Ovary (tissue), 9 donors: ENCODE measurements around the gene ARID1B. TPM values are rescaled to one million over a fixed set of nuclear protein-coding genes. Genes with fewer than 3 reads are reported as not detected.

Experiments
- DNase-seq, 5 donors: peaks; one replicate each; pipeline ENCODE4 v3.0.0-alpha.2; 2019 to 2020
- H3K27ac ChIP-seq, 2 donors: fragments of 200-600 bp; one replicate each; pipeline versions ENCODE4 v1.5.1 to v1.8.0; 2019 to 2022
- H3K27me3 ChIP-seq: fragments of 200-600 bp; one replicate; pipeline ENCODE4 v1.8.0; 2022
- H3K36me3 ChIP-seq: fragments of 200-600 bp; sonication (generic); one replicate; pipeline ENCODE4 v1.5.1; 2019
- H3K4me1 ChIP-seq: one replicate; pipeline ENCODE4 v1.8.1; 2013; ENCODE audit warnings: mild to moderate bottlenecking, moderate library complexity; ENCODE audit not compliant: insufficient read depth
- H3K4me3 ChIP-seq: fragments of 200-600 bp; sonication (generic); one replicate; pipeline ENCODE4 v1.5.1; 2017
- H3K9me3 ChIP-seq, 2 donors: fragments of 200-600 bp in 1 of 2; sonication (generic) in 1 of 2; one replicate each; pipeline versions ENCODE4 v1.5.1 to v1.8.1; 2013 to 2019; ENCODE audit warnings: mild to moderate bottlenecking in 1 of 2, moderate library complexity in 1 of 2
- CTCF ChIP-seq, 3 donors: fragments of 450-650 bp in 2 of 3; fragments of 200-600 bp in 1 of 3; IDR thresholded peaks; one replicate each; pipeline versions ENCODE4 v1.5.1 to v1.8.0; 2016 to 2022; ENCODE audit warnings: antibody characterized with exemption in 3 of 3, mild to moderate bottlenecking in 1 of 3
- EP300 ChIP-seq: sonication (generic); formaldehyde crosslinking; IDR thresholded peaks from one replicate; pipeline ENCODE4 v1.6.1; 2017; ENCODE audit warnings: antibody characterized with exemption
- POLR2A ChIP-seq: fragments of 450-650 bp; IDR thresholded peaks from one replicate; pipeline ENCODE4 v1.6.1; 2017; ENCODE audit warnings: antibody characterized with exemption, mild to moderate bottlenecking, moderate library complexity
- WGBS, 3 donors: extraction: QIAGEN DNeasy Blood & Tissue Kit in 1 of 3; methylation state at CpG; one replicate each; pipeline versions ENCODE4 v1.1.5 to v1.1.7; 2013 to 2017; 5-methylcytosine and 5-hydroxymethylcytosine counted together
- intact Hi-C, 4 donors: fragments of 100-400 bp; cut with DNase I; formaldehyde crosslinking; loops; one replicate each; pipeline versions ENCODE4 v1.11.0 to v1.15.1; 2022 to 2023
- polyA plus RNA-seq, 2 donors: library from polyadenylated mRNA; stranded (reverse); fragments of 200-250 nt in 1 of 2; fragments of 350-450 nt in 1 of 2; fragmentation: Illumina TruSeq in 1 of 2; extraction: RNeasy Lipid Tissue Mini Kit (QIAGEN cat#74804) in 1 of 2; gene quantifications; one replicate each; pipeline ENCODE4 v1.2.3, GENCODE V29; 2013 to 2014
- total RNA-seq, 7 donors: library from RNA; depleted of rRNA in 2 of 7; stranded (reverse); fragments of >200 nt in 2 of 7; fragmentation: NEBNext Ultra II Directional in 3 of 7; extraction: Animal tissue kit (Norgen Biotek cat#: 25700) in 3 of 7; gene quantifications; one replicate each; pipeline versions ENCODE4 v1.1.0 to v1.2.4, GENCODE V29; 2016 to 2023
- donor health status: DM: no; HTN: no; CAD: no; lungs with moderate emphysema.
- donor health status: DM: no; HTN: no; CAD: no.
- donor health status: Bipolar disorder and iron deficiency.
- donor health status: DM: yes; HTN: yes; CAD: no.
- donor health status: DM: no; HTN: no; CAD: no.
- donor health status: DM: yes; HTN: yes; CAD: no.

Gene ARID1B
- total and polyA plus RNA-seq, 9 donors: 33.2 to 144 (median 105) TPM

DNA sequence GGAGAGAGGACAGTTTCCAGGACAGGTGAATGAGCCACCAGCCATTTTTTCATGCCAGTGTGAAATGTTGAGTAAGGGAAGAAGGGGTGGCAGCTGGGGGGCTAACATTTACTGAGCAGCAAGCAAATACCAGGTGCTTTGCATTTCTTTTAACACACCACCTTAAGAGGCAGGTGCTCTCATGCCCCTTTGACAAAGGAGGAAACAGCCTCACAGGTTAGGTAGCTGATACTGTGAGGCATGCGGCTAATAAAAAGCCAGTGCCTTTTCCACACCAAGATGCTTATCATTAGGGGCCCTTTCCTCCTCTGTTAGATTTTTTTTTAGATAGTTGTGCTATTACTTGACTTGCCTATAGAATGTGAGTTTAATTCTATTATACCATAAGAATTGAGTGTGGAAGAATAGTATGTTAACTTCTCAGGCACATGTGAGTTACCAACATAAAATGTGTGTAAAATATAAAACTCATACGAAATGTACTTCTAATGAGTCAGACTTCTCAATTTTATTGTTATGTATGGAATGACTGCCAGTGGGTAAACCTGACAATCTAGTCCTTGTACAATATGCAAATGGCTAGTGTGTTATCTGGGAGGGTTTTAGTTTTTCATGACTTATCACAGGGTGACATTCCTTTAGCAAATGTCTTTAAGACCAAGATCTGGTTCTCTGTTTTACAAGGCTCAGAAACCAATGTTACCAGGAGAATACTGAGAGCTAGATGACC, 286.2 kb downstream of the ARID1B start:
- H3K4me3 ChIP-seq: no peak overlapping the region
- DNase-seq: no peak
- no peaks in the 10 kb centered on the region for H3K36me3 ChIP-seq
- 91 to 98% (median 93%) methylated on average over 2 of the region's 2 CpGs for WGBS, 3 donors
- no peak overlapping the region for H3K27ac ChIP-seq
- H3K27me3 ChIP-seq: no peaks in the 10 kb centered on the region
- intact Hi-C loops: no loop called here
- H3K4me1 ChIP-seq: peaks cover 17% of the 10 kb centered on the region
- no peaks in the 10 kb centered on the region for H3K9me3 ChIP-seq
- no peak for TF ChIP-seq CTCF (IDR thresholded peaks at IDR 0.05)
- TF ChIP-seq POLR2A: no peak
- no peak for TF ChIP-seq EP300

DNA sequence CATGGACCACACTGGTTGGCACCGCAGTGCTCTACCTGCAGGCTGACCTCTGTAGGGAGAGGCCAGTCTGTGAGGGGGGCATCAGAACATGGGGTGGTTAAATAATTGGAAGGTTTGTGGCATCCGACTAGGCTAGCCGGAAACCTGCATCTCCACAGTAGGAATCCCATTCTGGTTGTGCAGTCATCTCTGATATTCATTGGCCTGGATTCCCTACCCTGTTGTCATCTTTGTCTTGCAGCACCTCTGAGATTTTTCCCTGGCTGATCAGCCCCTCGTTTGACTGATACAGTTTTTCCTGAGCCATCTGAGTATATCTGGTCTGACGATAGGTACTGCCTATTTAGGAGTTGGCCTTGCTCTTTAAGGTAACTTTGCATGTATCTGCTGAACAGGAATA, 286.7 kb downstream of the ARID1B start:
- Histone ChIP-seq H3K4me3 (no peak overlapping the region), H3K27me3 (no peaks in the 10 kb centered on the region), H3K9me3 (no peaks in the 10 kb centered on the region), H3K36me3 (no peaks in the 10 kb centered on the region), H3K27ac (no peak overlapping the region), H3K4me1 (peaks cover 17% of the 10 kb centered on the region)
- intact Hi-C loops: no loop called here
- 83 to 88% (median 87%) methylated on average over 5 of the region's 5 CpGs for WGBS, 3 donors
- DNase-seq: no peak
- no peak for TF ChIP-seq EP300
- TF ChIP-seq CTCF (IDR thresholded peaks at IDR 0.05): no peak
- TF ChIP-seq POLR2A: no peak

DNA sequence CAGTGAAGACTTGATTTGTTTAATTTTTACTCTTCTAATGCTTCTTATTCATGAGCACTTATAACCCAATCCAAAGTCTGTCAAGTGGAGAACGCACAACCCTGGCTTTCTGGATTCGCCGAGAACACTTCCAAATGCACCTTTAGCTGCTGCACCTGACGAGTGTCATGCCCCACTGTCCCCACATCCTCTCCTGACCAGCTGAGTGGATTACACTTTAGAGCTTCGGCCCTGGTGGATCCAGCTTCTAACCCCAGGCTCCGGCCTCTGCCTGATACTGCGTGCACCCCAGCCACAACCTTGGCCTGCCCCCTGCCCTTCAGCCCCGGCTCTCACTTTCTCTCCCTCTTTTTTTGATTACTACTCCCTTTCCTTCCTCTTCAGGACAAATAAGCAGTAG, 287.3 kb downstream of the ARID1B start:
- no peak for TF ChIP-seq EP300
- TF ChIP-seq POLR2A: no peak
- TF ChIP-seq CTCF (IDR thresholded peaks at IDR 0.05): no peak
- Histone ChIP-seq H3K27me3 (no peaks in the 10 kb centered on the region), H3K4me1 (peaks cover 17% of the 10 kb centered on the region), H3K36me3 (no peaks in the 10 kb centered on the region), H3K4me3 (no peak overlapping the region), H3K27ac (no peak overlapping the region), H3K9me3 (no peaks in the 10 kb centered on the region)
- DNase-seq: no peak
- 90 to 98% (median 92%) methylated on average over 8 of the region's 8 CpGs for WGBS, 3 donors
- intact Hi-C loops: no loop called here

DNA sequence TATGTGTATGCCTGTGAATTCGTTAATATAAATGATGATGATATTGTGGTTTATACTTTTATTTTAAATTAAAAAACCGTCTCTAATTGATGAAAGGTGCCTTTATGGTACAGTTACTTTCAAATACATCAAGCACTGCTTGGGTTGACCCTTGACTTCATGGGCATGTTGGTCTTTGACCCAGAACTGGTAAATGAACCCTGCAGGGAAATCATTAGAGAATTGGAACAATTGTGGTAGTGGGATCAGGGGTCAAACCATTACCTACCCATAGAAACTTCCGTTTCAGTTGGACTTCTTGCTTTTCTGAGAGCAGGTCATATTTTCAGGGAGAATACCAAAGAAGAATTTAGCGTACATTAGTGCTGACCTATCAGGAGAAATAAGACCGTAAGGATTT, 288.2 kb downstream of the ARID1B start:
- no peak for TF ChIP-seq POLR2A
- no peak for TF ChIP-seq CTCF (IDR thresholded peaks at IDR 0.05)
- intact Hi-C loops: no loop called here

More for the DNA sequence above, 288.2 kb downstream of the ARID1B start:
- Histone ChIP-seq H3K27me3 (no peaks in the 10 kb centered on the region), H3K36me3 (no peaks in the 10 kb centered on the region), H3K27ac (peak overlapping the region in 1 of 2 donors; percentile 11), H3K9me3 (no peaks in the 10 kb centered on the region), H3K4me3 (no peak overlapping the region), H3K4me1 (peaks cover 18% of the 10 kb centered on the region)
- no peak for DNase-seq
- 96 to 97% (median 97%) methylated on average over 5 of the region's 5 CpGs for WGBS, 3 donors
